ENCODE results near the gene SLC44A3. TPM values are rescaled to one million over a fixed set of nuclear protein-coding genes. Genes with fewer than 3 reads are reported as not detected.
A peak's percentile ranks its signal among the peaks of the same experiment; 100 is the strongest.

Gene SLC44A3
- total and polyA plus RNA-seq, 2 of the 13 experiments (the other 11 are each of a cell fraction or from before 2014, with no cell fraction given), result 6.8 to 14.1 TPM

DNA sequence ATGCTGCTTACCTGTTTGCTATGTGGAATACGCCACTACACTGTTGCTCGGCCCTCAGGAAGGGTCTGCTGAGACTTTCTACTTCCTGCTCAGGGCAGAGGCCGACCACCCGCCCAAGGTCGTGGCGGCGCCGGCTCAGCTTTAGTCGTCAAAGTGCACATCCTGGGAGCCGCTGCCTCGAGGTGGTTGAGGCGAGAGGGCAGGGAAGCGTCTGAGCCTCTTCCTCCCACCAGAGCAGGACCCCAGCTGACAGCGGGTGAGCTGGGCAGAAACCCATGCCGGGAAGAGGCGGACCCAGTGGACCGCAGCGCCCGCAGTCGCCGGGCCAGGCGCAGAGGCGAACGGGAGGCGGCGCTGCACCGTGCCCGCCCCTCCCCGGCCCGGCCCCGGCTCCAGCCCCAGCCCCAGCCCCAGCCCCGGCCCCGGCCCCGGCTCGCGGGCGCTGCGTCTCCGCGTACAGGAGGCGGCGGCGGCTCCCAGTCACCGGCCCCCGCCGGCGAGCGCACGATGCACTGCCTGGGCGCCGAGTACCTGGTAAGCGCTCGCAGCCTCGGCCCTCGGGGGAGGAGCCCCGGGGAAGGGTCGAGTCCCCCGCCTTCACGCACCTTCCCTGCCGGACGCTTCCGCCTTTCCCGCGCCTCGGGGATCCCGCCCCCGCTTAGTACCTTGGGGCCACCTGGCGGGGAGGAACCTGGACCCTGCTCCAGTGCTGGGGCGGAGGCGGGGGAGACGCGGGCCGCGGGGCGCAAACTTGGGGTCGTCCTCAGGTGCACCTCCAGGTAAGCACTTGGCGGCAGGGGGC, at the start of gene SLC44A3 (continued):
- TF ChIP-seq, protein P1, sequence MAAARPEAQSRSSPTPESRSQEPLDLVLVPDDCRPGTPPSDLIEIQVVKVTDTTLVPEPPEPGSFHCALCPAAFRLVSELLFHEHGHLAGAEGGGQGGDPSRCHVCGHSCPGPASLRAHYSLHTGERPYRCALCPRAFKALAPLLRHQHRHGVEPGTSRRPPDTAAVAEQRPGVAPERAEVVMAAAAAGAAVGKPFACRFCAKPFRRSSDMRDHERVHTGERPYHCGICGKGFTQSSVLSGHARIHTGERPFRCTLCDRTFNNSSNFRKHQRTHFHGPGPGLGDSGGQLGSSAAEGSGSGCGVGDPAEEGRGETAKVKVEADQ (CRISPR knock-in tag; IDR thresholded peaks at IDR 0.05; ENCODE audit: borderline replicate concordance), result 0 out of 2 replicates have a peak, but pooled peaks have one; percentile 43
- TF ChIP-seq ZNF224 (CRISPR knock-in tag; IDR thresholded peaks at IDR 0.05) (no peak), ZNF552 (CRISPR knock-in tag; IDR thresholded peaks at IDR 0.05; ENCODE audit: borderline replicate concordance) (no peak), TAF1 (CRISPR knock-in tag; IDR thresholded peaks at IDR 0.05) (peak; percentile 56), FOXM1 (CRISPR knock-in tag; IDR thresholded peaks at IDR 0.05) (no peak), ZNF703 (CRISPR knock-in tag; IDR thresholded peaks at IDR 0.05; ENCODE audit: borderline replicate concordance) (no peak), KLF6 (CRISPR knock-in tag; IDR thresholded peaks at IDR 0.05) (peak; percentile 31; the same call in 1 of the 2 replicates), SRF (IDR thresholded peaks at IDR 0.05; ENCODE audit: low read depth, low read length) (no peak), ZNF160 (CRISPR knock-in tag; IDR thresholded peaks at IDR 0.05) (no peak), PHF8 (CRISPR knock-in tag; IDR thresholded peaks at IDR 0.05) (peak; percentile 83), CEBPG (CRISPR knock-in tag; IDR thresholded peaks at IDR 0.05) (no peak), DMAP1 (CRISPR knock-in tag; IDR thresholded peaks at IDR 0.05) (0 out of 2 replicates have a peak, but pooled peaks have one; percentile 39), ZNF430 (CRISPR knock-in tag; IDR thresholded peaks at IDR 0.05) (0 out of 2 replicates have a peak, but pooled peaks have one; percentile 37)
- TF ChIP-seq, protein P2, sequence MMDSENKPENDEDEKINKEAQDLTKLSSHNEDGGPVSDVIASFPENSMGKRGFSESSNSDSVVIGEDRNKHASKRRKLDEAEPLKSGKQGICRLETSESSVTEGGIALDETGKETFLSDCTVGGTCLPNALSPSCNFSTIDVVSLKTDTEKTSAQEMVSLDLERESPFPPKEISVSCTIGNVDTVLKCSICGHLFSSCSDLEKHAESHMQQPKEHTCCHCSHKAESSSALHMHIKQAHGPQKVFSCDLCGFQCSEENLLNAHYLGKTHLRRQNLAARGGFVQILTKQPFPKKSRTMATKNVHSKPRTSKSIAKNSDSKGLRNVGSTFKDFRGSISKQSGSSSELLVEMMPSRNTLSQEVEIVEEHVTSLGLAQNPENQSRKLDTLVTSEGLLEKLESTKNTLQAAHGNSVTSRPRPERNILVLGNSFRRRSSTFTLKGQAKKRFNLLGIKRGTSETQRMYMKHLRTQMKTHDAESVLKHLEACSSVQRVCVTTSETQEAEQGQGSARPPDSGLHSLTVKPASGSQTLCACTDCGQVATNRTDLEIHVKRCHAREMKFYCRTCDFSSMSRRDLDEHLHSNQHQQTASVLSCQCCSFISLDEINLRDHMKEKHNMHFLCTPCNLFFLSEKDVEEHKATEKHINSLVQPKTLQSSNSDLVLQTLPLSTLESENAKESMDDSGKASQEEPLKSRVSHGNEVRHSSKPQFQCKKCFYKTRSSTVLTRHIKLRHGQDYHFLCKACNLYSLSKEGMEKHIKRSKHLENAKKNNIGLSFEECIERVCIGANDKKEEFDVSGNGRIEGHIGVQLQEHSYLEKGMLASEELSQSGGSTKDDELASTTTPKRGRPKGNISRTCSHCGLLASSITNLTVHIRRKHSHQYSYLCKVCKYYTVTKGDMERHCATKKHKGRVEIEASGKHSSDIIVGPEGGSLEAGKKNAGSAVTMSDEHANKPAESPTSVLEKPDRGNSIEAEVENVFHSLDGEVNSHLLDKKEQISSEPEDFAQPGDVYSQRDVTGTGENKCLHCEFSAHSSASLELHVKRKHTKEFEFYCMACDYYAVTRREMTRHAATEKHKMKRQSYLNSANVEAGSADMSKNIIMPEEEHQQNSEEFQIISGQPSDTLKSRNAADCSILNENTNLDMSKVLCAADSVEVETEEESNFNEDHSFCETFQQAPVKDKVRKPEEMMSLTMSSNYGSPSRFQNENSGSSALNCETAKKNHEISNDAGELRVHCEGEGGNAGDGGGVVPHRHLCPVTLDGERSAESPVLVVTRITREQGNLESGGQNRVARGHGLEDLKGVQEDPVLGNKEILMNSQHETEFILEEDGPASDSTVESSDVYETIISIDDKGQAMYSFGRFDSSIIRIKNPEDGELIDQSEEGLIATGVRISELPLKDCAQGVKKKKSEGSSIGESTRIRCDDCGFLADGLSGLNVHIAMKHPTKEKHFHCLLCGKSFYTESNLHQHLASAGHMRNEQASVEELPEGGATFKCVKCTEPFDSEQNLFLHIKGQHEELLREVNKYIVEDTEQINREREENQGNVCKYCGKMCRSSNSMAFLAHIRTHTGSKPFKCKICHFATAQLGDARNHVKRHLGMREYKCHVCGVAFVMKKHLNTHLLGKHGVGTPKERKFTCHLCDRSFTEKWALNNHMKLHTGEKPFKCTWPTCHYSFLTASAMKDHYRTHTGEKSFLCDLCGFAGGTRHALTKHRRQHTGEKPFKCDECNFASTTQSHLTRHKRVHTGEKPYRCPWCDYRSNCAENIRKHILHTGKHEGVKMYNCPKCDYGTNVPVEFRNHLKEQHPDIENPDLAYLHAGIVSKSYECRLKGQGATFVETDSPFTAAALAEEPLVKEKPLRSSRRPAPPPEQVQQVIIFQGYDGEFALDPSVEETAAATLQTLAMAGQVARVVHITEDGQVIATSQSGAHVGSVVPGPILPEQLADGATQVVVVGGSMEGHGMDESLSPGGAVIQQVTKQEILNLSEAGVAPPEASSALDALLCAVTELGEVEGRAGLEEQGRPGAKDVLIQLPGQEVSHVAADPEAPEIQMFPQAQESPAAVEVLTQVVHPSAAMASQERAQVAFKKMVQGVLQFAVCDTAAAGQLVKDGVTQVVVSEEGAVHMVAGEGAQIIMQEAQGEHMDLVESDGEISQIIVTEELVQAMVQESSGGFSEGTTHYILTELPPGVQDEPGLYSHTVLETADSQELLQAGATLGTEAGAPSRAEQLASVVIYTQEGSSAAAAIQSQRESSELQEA (CRISPR knock-in tag; IDR thresholded peaks at IDR 0.05; ENCODE audit: not compliant biosample characterization), result no peak
- TF ChIP-seq, protein P3, sequence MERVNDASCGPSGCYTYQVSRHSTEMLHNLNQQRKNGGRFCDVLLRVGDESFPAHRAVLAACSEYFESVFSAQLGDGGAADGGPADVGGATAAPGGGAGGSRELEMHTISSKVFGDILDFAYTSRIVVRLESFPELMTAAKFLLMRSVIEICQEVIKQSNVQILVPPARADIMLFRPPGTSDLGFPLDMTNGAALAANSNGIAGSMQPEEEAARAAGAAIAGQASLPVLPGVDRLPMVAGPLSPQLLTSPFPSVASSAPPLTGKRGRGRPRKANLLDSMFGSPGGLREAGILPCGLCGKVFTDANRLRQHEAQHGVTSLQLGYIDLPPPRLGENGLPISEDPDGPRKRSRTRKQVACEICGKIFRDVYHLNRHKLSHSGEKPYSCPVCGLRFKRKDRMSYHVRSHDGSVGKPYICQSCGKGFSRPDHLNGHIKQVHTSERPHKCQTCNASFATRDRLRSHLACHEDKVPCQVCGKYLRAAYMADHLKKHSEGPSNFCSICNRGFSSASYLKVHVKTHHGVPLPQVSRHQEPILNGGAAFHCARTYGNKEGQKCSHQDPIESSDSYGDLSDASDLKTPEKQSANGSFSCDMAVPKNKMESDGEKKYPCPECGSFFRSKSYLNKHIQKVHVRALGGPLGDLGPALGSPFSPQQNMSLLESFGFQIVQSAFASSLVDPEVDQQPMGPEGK (CRISPR knock-in tag; IDR thresholded peaks at IDR 0.05), result peak; percentile 80

Measured in HepG2 (cell line).